Liver (tissue), 9 donors: ENCODE results near the gene BMP7. TPM values are rescaled to one million over a fixed set of nuclear protein-coding genes. Genes with fewer than 3 reads are reported as not detected.

Source experiments
- DNase-seq: peaks from one replicate; pipeline ENCODE4 v3.0.0-alpha.2; 2017; ENCODE audit warnings: low spot score
- H3K27ac ChIP-seq, 2 donors: one replicate each; pipeline ENCODE4 v1.7.0; 2013; ENCODE audit warnings: inconsistent platforms in 2 of 2, low read length in 2 of 2, control low read depth in 1 of 2, low read depth in 1 of 2, mild to moderate bottlenecking in 1 of 2
- H3K27me3 ChIP-seq, 4 donors: one replicate each; pipeline versions ENCODE4 v1.6.1 to v1.7.0; 2013; ENCODE audit warnings: low read length in 3 of 4, inconsistent platforms in 1 of 4, mild to moderate bottlenecking in 1 of 4, moderate library complexity in 1 of 4; ENCODE audit not compliant: control insufficient read depth in 4 of 4, insufficient read depth in 4 of 4
- H3K36me3 ChIP-seq, 4 donors: one replicate each; pipeline versions ENCODE4 v1.6.1 to v1.7.0; 2013; ENCODE audit warnings: low read length in 3 of 4, mild to moderate bottlenecking in 3 of 4, low read depth in 1 of 4, moderate library complexity in 1 of 4; ENCODE audit not compliant: control insufficient read depth in 4 of 4, insufficient read depth in 3 of 4
- H3K4me1 ChIP-seq, 4 donors: one replicate each; pipeline versions ENCODE4 v1.6.1 to v1.7.0; 2013; ENCODE audit warnings: low read length in 3 of 4, mild to moderate bottlenecking in 3 of 4, moderate library complexity in 1 of 4; ENCODE audit not compliant: control insufficient read depth in 4 of 4, insufficient read depth in 4 of 4
- H3K4me3 ChIP-seq, 3 donors: one replicate each; pipeline versions ENCODE4 v1.6.1 to v1.7.0; 2013; ENCODE audit warnings: low read length in 3 of 3, control low read depth in 1 of 3, low read depth in 1 of 3, mild to moderate bottlenecking in 1 of 3
- H3K9ac ChIP-seq, 2 donors: one replicate each; pipeline ENCODE4 v1.7.0; 2013; ENCODE audit warnings: low read length in 2 of 2, mild to moderate bottlenecking in 2 of 2, moderate library complexity in 2 of 2, control low read depth in 1 of 2, low read depth in 1 of 2
- H3K9me3 ChIP-seq, 4 donors: one replicate each; pipeline versions ENCODE4 v1.6.1 to v1.7.0; 2013; ENCODE audit warnings: low read length in 3 of 4; ENCODE audit not compliant: control insufficient read depth in 4 of 4
- ATF3 ChIP-seq: IDR thresholded peaks from 2 replicates; pipeline ENCODE4 v1.6.1; 2016; ENCODE audit warnings: antibody characterized with exemption
- CTCF ChIP-seq: fragments of 150-350 bp; IDR thresholded peaks from 2 replicates; pipeline ENCODE4 v1.5.1; 2017; ENCODE audit warnings: improper control_type of control experiment, low read depth, low read length; ENCODE audit not compliant: missing input control
- EGR1 ChIP-seq, 2 donors: IDR thresholded peaks; 2 replicates each; pipeline ENCODE4 v1.6.1; 2016 to 2018; ENCODE audit warnings: antibody characterized with exemption in 2 of 2, low read depth in 2 of 2
- FOXA1 ChIP-seq: IDR thresholded peaks from 2 replicates; pipeline ENCODE4 v1.6.1; 2016; ENCODE audit warnings: antibody characterized with exemption
- FOXA2 ChIP-seq: IDR thresholded peaks from 2 replicates; pipeline ENCODE4 v1.6.1; 2016; ENCODE audit warnings: antibody characterized with exemption
- GABPA ChIP-seq, 2 donors: IDR thresholded peaks in 1 of 2; conservative IDR thresholded peaks in 1 of 2; 2 replicates each; pipeline ENCODE4 v1.6.1; 2016; ENCODE audit warnings: antibody characterized with exemption in 2 of 2, mild to moderate bottlenecking in 1 of 2, moderate library complexity in 1 of 2
- HNF4A ChIP-seq, 2 donors: conservative IDR thresholded peaks; 2 replicates each; pipeline ENCODE4 v1.6.1; 2016; ENCODE audit warnings: antibody characterized with exemption in 2 of 2, mild to moderate bottlenecking in 2 of 2
- HNF4G ChIP-seq: IDR thresholded peaks from 2 replicates; pipeline ENCODE4 v1.6.1; 2016; ENCODE audit warnings: antibody characterized with exemption
- JUND ChIP-seq, 2 donors: IDR thresholded peaks; 2 replicates each; pipeline ENCODE4 v1.6.1; 2016; ENCODE audit warnings: antibody characterized with exemption in 2 of 2
- NR2F2 ChIP-seq: IDR thresholded peaks from 2 replicates; pipeline ENCODE4 v1.6.1; 2016; ENCODE audit warnings: antibody characterized with exemption
- RAD21 ChIP-seq, 2 donors: IDR thresholded peaks; 2 replicates each; pipeline ENCODE4 v1.6.1; 2016; ENCODE audit warnings: antibody characterized with exemption in 2 of 2, mild to moderate bottlenecking in 2 of 2
- REST ChIP-seq: IDR thresholded peaks from 2 replicates; pipeline ENCODE4 v1.6.1; 2016; ENCODE audit warnings: antibody characterized with exemption, mild to moderate bottlenecking
- RXRA ChIP-seq, 2 donors: IDR thresholded peaks; 2 replicates each; pipeline ENCODE4 v1.6.1; 2017 to 2018; ENCODE audit warnings: antibody characterized with exemption in 2 of 2, mild to moderate bottlenecking in 1 of 2
- SP1 ChIP-seq: IDR thresholded peaks from 2 replicates; pipeline ENCODE4 v1.6.1; 2018; ENCODE audit warnings: antibody characterized with exemption, mild to moderate bottlenecking
- TAF1 ChIP-seq: conservative IDR thresholded peaks from 2 replicates; pipeline ENCODE4 v1.6.1; 2016; ENCODE audit warnings: antibody characterized with exemption, mild to moderate bottlenecking
- YY1 ChIP-seq: IDR thresholded peaks from 2 replicates; pipeline ENCODE4 v1.6.1; 2016; ENCODE audit warnings: antibody characterized with exemption, mild to moderate bottlenecking
- ZBTB33 ChIP-seq: IDR thresholded peaks from 2 replicates; pipeline ENCODE4 v1.6.1; 2016; ENCODE audit warnings: antibody characterized with exemption
- WGBS: extraction: QIAGEN DNeasy Blood & Tissue Kit; methylation state at CpG from one replicate; pipeline ENCODE4 v1.1.7; 2013; 5-methylcytosine and 5-hydroxymethylcytosine counted together
- polyA plus RNA-seq, 2 donors: library from polyadenylated mRNA; stranded (reverse) in 1 of 2; unstranded in 1 of 2; fragments of 200-250 nt in 1 of 2; fragments of >200 nt in 1 of 2; fragmentation: Nextera tagmentation in 1 of 2; extraction: Ambion mirVana in 1 of 2; gene quantifications; one replicate each; pipeline versions ENCODE4 v1.2.1 to v1.2.3, GENCODE V29; 2013 to 2015
- total RNA-seq, 2 donors: library from RNA; depleted of rRNA; stranded (reverse); fragments of >200 nt; gene quantifications; one replicate each; pipeline ENCODE4 v1.2.3, GENCODE V29; 2014
- donor health status: healthy.
- donor health status: healthy.
- donor health status: healthy.
- donor health status: healthy.
- donor health status: healthy.

Gene BMP7
- total and polyA plus RNA-seq, 4 donors = not detected

- H3K4me1 ChIP-seq = no peaks in the 10 kb centered on the region
- no peak overlapping the region for H3K9ac ChIP-seq
- H3K27me3 ChIP-seq = peaks cover 0 to 3% (median 1%) of the 10 kb centered on the region in 4 donors
- DNase-seq = no peak
- H3K36me3 ChIP-seq = no peaks in the 10 kb centered on the region
- H3K4me3 ChIP-seq = no peak overlapping the region
- 75% methylated on average over 1 of the region's 1 CpG for WGBS
- no peak overlapping the region for H3K27ac ChIP-seq
- no peak for TF ChIP-seq CTCF
- no peak for TF ChIP-seq ATF3
- no peak for TF ChIP-seq JUND (IDR thresholded peaks at IDR 0.05)
- TF ChIP-seq FOXA1 = no peak
- TF ChIP-seq HNF4G = no peak
- TF ChIP-seq REST = no peak
- no peak for TF ChIP-seq EGR1 (IDR thresholded peaks at IDR 0.05; ENCODE audit: low read depth in 2 of 2)
- TF ChIP-seq RXRA (IDR thresholded peaks at IDR 0.05) = no peak
- TF ChIP-seq ZBTB33 = no peak
- no peak for TF ChIP-seq YY1
- no peak for TF ChIP-seq FOXA2
- no peak for TF ChIP-seq TAF1
- TF ChIP-seq NR2F2 = no peak
- no peak for TF ChIP-seq GABPA (IDR thresholded peaks at IDR 0.05 in 1 of 2, conservative IDR thresholded peaks at IDR 0.05 in 1 of 2)
- TF ChIP-seq RAD21 (IDR thresholded peaks at IDR 0.05) = no peak
- no peak for TF ChIP-seq HNF4A (conservative IDR thresholded peaks at IDR 0.05)
- no peaks in the 10 kb centered on the region for H3K9me3 ChIP-seq
These were observed 11.3 kb downstream of the BMP7 start for GRCh38 chr20:57255183-57255582.

- Histone ChIP-seq H3K9ac (no peak overlapping the region), H3K4me3 (no peak overlapping the region), H3K9me3 (peaks cover 0 to 2% (median 0%) of the 10 kb centered on the region in 4 donors), H3K27me3 (peaks cover 0 to 7% (median 0%) of the 10 kb centered on the region in 4 donors), H3K36me3 (no peaks in the 10 kb centered on the region), H3K27ac (no peak overlapping the region), H3K4me1 (no peaks in the 10 kb centered on the region)
- TF ChIP-seq SP1 = no peak
- no peak for TF ChIP-seq RXRA (IDR thresholded peaks at IDR 0.05)
- TF ChIP-seq FOXA2 = no peak
- no peak for TF ChIP-seq ATF3
- no peak for TF ChIP-seq ZBTB33
- TF ChIP-seq NR2F2 = no peak
- TF ChIP-seq JUND (IDR thresholded peaks at IDR 0.05) = no peak
- TF ChIP-seq HNF4G = no peak
- no peak for TF ChIP-seq REST
- DNase-seq = no peak
- 65% methylated on average over 8 of the region's 8 CpGs for WGBS
These were observed 13.8 kb downstream of the BMP7 start for GRCh38 chr20:57252559-57253162.
